Neural progenitor cell (in vitro differentiated cells): ENCODE measurements around the gene WWOX. TPM values are rescaled to one million over a fixed set of nuclear protein-coding genes. Genes with fewer than 3 reads are reported as not detected.
"Not testable (repeated sequence)": the region's sequence is repeated elsewhere in the genome, so short reads cannot be mapped to it uniquely, and the experiment has no call there.

Experiments
- DNase-seq: peaks from one replicate; pipeline ENCODE4 v3.0.0-alpha.2; 2016; ENCODE audit warnings: low spot score
- H2AFZ ChIP-seq: fragments of 200-600 bp; sonication (generic); replicated peaks from 2 replicates; pipeline ENCODE4 v1.6.1; 2016; ENCODE audit warnings: antibody characterized with exemption
- H3F3A ChIP-seq: fragments of 200-600 bp; sonication (generic); 2 replicates; pipeline ENCODE4 v1.6.1; 2016; ENCODE audit warnings: antibody characterized with exemption, low read depth
- H3K27ac ChIP-seq: fragments of 200-600 bp; sonication (generic); 2 replicates; pipeline ENCODE4 v1.5.1; 2016; ENCODE audit warnings: mild to moderate bottlenecking
- H3K27me3 ChIP-seq: fragments of 200-600 bp; sonication (generic); 2 replicates; pipeline ENCODE4 v1.6.1; 2016; ENCODE audit warnings: mild to moderate bottlenecking, moderate library complexity
- H3K36me3 ChIP-seq: fragments of 200-600 bp; sonication (generic); 2 replicates; pipeline ENCODE4 v1.5.1; 2016
- H3K4me1 ChIP-seq: fragments of 200-600 bp; sonication (generic); 2 replicates; pipeline ENCODE4 v1.6.1; 2016; ENCODE audit warnings: mixed run types
- H3K4me2 ChIP-seq: fragments of 200-600 bp; sonication (generic); 2 replicates; pipeline ENCODE4 v1.6.1; 2016
- H3K4me3 ChIP-seq: fragments of 200-600 bp; sonication (generic); 2 replicates; pipeline ENCODE4 v1.5.1; 2016
- H3K79me2 ChIP-seq: fragments of 200-600 bp; sonication (generic); 2 replicates; pipeline ENCODE4 v1.6.1; 2016; ENCODE audit warnings: low read depth
- H3K9ac ChIP-seq: fragments of 200-600 bp; sonication (generic); 2 replicates; pipeline ENCODE4 v1.6.1; 2016
- H3K9me3 ChIP-seq: fragments of 200-600 bp; sonication (generic); 2 replicates; pipeline ENCODE4 v1.5.1; 2016; ENCODE audit warnings: low read depth
- H4K20me1 ChIP-seq: fragments of 200-600 bp; sonication (generic); 2 replicates; pipeline ENCODE4 v1.6.1; 2016; ENCODE audit warnings: low read depth
- H3K27ac Mint-ChIP-seq: 3 replicates; pipeline ENCODE4 v1.8.0; 2021; ENCODE audit warnings: mixed read lengths
- H3K27me3 Mint-ChIP-seq: 2 replicates; pipeline ENCODE4 v1.8.0; 2022; ENCODE audit warnings: low read depth, mild to moderate bottlenecking, inconsistent platforms, moderate library complexity, mixed read lengths; ENCODE audit not compliant: insufficient read depth
- H3K36me3 Mint-ChIP-seq: 3 replicates; pipeline ENCODE4 v1.8.0; 2021; ENCODE audit warnings: mixed read lengths
- H3K4me1 Mint-ChIP-seq: 3 replicates; pipeline ENCODE4 v1.8.0; 2021; ENCODE audit warnings: mixed read lengths
- H3K4me3 Mint-ChIP-seq: 3 replicates; pipeline ENCODE4 v1.8.0; 2021; ENCODE audit warnings: mild to moderate bottlenecking, moderate library complexity, mixed read lengths
- H3K9me3 Mint-ChIP-seq: 3 replicates; pipeline ENCODE4 v1.8.0; 2020; ENCODE audit warnings: mixed read lengths
- CTCF ChIP-seq: fragments of 200-600 bp; sonication (generic); IDR thresholded peaks from 2 replicates; pipeline ENCODE4 v1.5.1; 2017; ENCODE audit warnings: antibody characterized with exemption, mild to moderate bottlenecking
- EZH2 ChIP-seq: fragments of 200-600 bp; sonication (generic); IDR thresholded peaks from 2 replicates; pipeline ENCODE4 v1.6.1; 2017; ENCODE audit warnings: antibody characterized with exemption, mild to moderate bottlenecking, moderate library complexity
- EZH2phosphoT487 ChIP-seq: fragments of 200-600 bp; sonication (generic); IDR thresholded peaks from 2 replicates; pipeline ENCODE4 v1.6.1; 2017; ENCODE audit warnings: antibody characterized with exemption
- total RNA-seq: library from RNA; depleted of rRNA; stranded (reverse); fragments of >200 nt; gene quantifications from 2 replicates; pipeline ENCODE4 v1.2.3, GENCODE V29; 2015; ENCODE audit warnings: low replicate concordance

The WWOX gene
- total RNA-seq, 1 donor from 2014 or later, result 63.7 TPM

GRCh38 chr16:79215289-79215688, 1115.8 kb downstream of the WWOX start:
- Mint-ChIP-seq H3K9me3 (peaks cover 4% of the 10 kb centered on the region), H3K27ac (no peak overlapping the region), H3K27me3 (peaks cover 6% of the 10 kb centered on the region), H3K4me3 (no peak overlapping the region), H3K36me3 (no peaks in the 10 kb centered on the region), H3K4me1 (peaks cover 24% of the 10 kb centered on the region)
- Histone ChIP-seq H3K27ac (no peak overlapping the region), H2AFZ (no peak overlapping the region), H4K20me1 (no peaks in the 10 kb centered on the region), H3K4me1 (peaks cover 15% of the 10 kb centered on the region), H3K9ac (no peak overlapping the region), H3K36me3 (no peaks in the 10 kb centered on the region), H3K27me3 (no peaks in the 10 kb centered on the region), H3K4me3 (no peak overlapping the region), H3K9me3 (no peaks in the 10 kb centered on the region), H3F3A (peaks cover 15% of the 10 kb centered on the region), H3K79me2 (no peaks in the 10 kb centered on the region), H3K4me2 (no peak overlapping the region)
- TF ChIP-seq EZH2 (no peak), EZH2phosphoT487 (no peak), CTCF (no peak)
- no peak for DNase-seq

- Mint-ChIP-seq H3K4me3 (no peak overlapping the region), H3K36me3 (no peaks in the 10 kb centered on the region), H3K4me1 (peaks cover 8% of the 10 kb centered on the region), H3K27ac (no peak overlapping the region), H3K9me3 (peaks cover 4% of the 10 kb centered on the region), H3K27me3 (peaks cover 2% of the 10 kb centered on the region)
- Histone ChIP-seq H3K27ac (no peak overlapping the region), H2AFZ (no peak overlapping the region), H3K4me3 (no peak overlapping the region), H3K27me3 (no peaks in the 10 kb centered on the region), H3F3A (peaks cover 7% of the 10 kb centered on the region), H3K4me1 (peaks cover 8% of the 10 kb centered on the region), H3K79me2 (no peaks in the 10 kb centered on the region), H3K9ac (no peak overlapping the region), H3K36me3 (no peaks in the 10 kb centered on the region), H3K9me3 (no peaks in the 10 kb centered on the region), H4K20me1 (no peaks in the 10 kb centered on the region), H3K4me2 (no peak overlapping the region)
- no peak for DNase-seq
- no peak for TF ChIP-seq EZH2
- no peak for TF ChIP-seq EZH2phosphoT487
- no peak for TF ChIP-seq CTCF
Measured at GRCh38 chr16:79217375-79218011, 1118.0 kb downstream of the WWOX start.

- Histone ChIP-seq H2AFZ (no peak overlapping the region), H3K27ac (no peak overlapping the region), H3K9ac (no peak overlapping the region), H3K4me2 (no peak overlapping the region), H3K9me3 (no peaks in the 10 kb centered on the region), H3K4me3 (no peak overlapping the region), H3K4me1 (peaks cover 5% of the 10 kb centered on the region), H3K27me3 (no peaks in the 10 kb centered on the region), H3K36me3 (no peaks in the 10 kb centered on the region), H3K79me2 (no peaks in the 10 kb centered on the region), H3F3A (no peaks in the 10 kb centered on the region), H4K20me1 (no peaks in the 10 kb centered on the region)
- Mint-ChIP-seq H3K4me1 (no peaks in the 10 kb centered on the region), H3K9me3 (peaks cover 4% of the 10 kb centered on the region), H3K36me3 (no peaks in the 10 kb centered on the region), H3K27me3 (peaks cover 2% of the 10 kb centered on the region), H3K4me3 (no peak overlapping the region), H3K27ac (no peak overlapping the region)
- no peak for DNase-seq
- TF ChIP-seq CTCF (no peak), EZH2 (no peak), EZH2phosphoT487 (no peak)
Measured at GRCh38 chr16:79218351-79218750, 1118.9 kb downstream of the WWOX start.

- H3K27me3 ChIP-seq, H3K79me2 ChIP-seq, H3K4me3 ChIP-seq, H3K9ac ChIP-seq, H4K20me1 ChIP-seq, H3K27ac Mint-ChIP-seq, H3K36me3 Mint-ChIP-seq, H3K4me1 Mint-ChIP-seq, H3K27ac ChIP-seq, H3K36me3 ChIP-seq, DNase-seq, H3K4me1 ChIP-seq, H3K9me3 Mint-ChIP-seq, H2AFZ ChIP-seq, H3K27me3 Mint-ChIP-seq, H3F3A ChIP-seq, H3K9me3 ChIP-seq, H3K4me2 ChIP-seq, H3K4me3 Mint-ChIP-seq: not testable (repeated sequence)
Measured at GRCh38 chr16:79225994-79226393, 1126.5 kb downstream of the WWOX start.
